Esophagus muscularis mucosa (tissue), 4 donors: ENCODE measurements around the gene ITPRIPL1. TPM values are rescaled to one million over a fixed set of nuclear protein-coding genes. Genes with fewer than 3 reads are reported as not detected.
A peak's percentile ranks its signal among the peaks of the same experiment; 100 is the strongest.

Experiments used
- DNase-seq: peaks from one replicate; pipeline ENCODE4 v3.0.0-alpha.2; 2017; ENCODE audit errors: extremely low spot score
- H3K27ac ChIP-seq, 4 donors: fragments of 200-600 bp; sonication (generic); replicated peaks in 1 of 4; 1 replicate in 3 of 4; 2 replicates in 1 of 4; pipeline ENCODE4 v1.5.1; 2016 to 2019; ENCODE audit warnings: mild to moderate bottlenecking in 1 of 4
- H3K27me3 ChIP-seq, 4 donors: fragments of 200-600 bp; sonication (generic); one replicate each; pipeline versions ENCODE4 v1.5.1 to v1.6.0; 2016 to 2019
- H3K36me3 ChIP-seq, 4 donors: fragments of 200-600 bp; sonication (generic); one replicate each; pipeline ENCODE4 v1.5.1; 2016 to 2019
- H3K4me1 ChIP-seq, 4 donors: fragments of 200-600 bp; sonication (generic); one replicate each; pipeline ENCODE4 v1.5.1; 2016 to 2019
- H3K4me3 ChIP-seq, 4 donors: fragments of 200-600 bp; sonication (generic); 1 replicate in 2 of 4; 2 replicates in 2 of 4; pipeline ENCODE4 v1.5.1; 2016 to 2019; ENCODE audit warnings: mild to moderate bottlenecking in 4 of 4, moderate library complexity in 1 of 4
- H3K9me3 ChIP-seq, 4 donors: fragments of 200-600 bp; sonication (generic); 1 replicate in 3 of 4; 2 replicates in 1 of 4; pipeline ENCODE4 v1.5.1; 2016 to 2019
- EP300 ChIP-seq: sonication (generic); formaldehyde crosslinking; IDR thresholded peaks from one replicate; pipeline ENCODE4 v1.6.1; 2017; ENCODE audit warnings: antibody characterized with exemption
- POLR2A ChIP-seq: fragments of 450-650 bp; IDR thresholded peaks from one replicate; pipeline ENCODE4 v1.6.1; 2017; ENCODE audit warnings: antibody characterized with exemption, moderate library complexity, mild to moderate bottlenecking, low read depth
- POLR2AphosphoS5 ChIP-seq, 2 donors: sonication (generic); formaldehyde crosslinking; IDR thresholded peaks; one replicate each; pipeline ENCODE4 v1.6.1; 2017; ENCODE audit warnings: antibody characterized with exemption in 2 of 2
- WGBS: methylation state at CpG from one replicate; pipeline ENCODE4 v1.1.5; 2018; 5-methylcytosine and 5-hydroxymethylcytosine counted together
- intact Hi-C: fragments of 100-400 bp; cut with DNase I; formaldehyde crosslinking; loops from one replicate; pipeline ENCODE4 v1.15.1; 2023
- total RNA-seq, 4 donors: library from RNA; depleted of rRNA; stranded (reverse); fragments of >200 nt; gene quantifications; one replicate each; pipeline versions ENCODE4 v1.1.0 to v1.2.1, GENCODE V29; 2016
- TF ChIP-seq, protein P1 (sequence below), 3 experiments: fragments of 200-600 bp in 2 of 3; fragments of 450-650 bp in 1 of 3; sonication (generic) in 2 of 3; IDR thresholded peaks; one replicate each; pipeline ENCODE4 v1.5.1; 2017 to 2019; ENCODE audit warnings: antibody characterized with exemption in 3 of 3, mild to moderate bottlenecking in 2 of 3, moderate library complexity in 1 of 3

Gene ITPRIPL1
- total RNA-seq, 4 donors from 2014 or later = 0.42 to 1.4 (median 0.93) TPM

DNA sequence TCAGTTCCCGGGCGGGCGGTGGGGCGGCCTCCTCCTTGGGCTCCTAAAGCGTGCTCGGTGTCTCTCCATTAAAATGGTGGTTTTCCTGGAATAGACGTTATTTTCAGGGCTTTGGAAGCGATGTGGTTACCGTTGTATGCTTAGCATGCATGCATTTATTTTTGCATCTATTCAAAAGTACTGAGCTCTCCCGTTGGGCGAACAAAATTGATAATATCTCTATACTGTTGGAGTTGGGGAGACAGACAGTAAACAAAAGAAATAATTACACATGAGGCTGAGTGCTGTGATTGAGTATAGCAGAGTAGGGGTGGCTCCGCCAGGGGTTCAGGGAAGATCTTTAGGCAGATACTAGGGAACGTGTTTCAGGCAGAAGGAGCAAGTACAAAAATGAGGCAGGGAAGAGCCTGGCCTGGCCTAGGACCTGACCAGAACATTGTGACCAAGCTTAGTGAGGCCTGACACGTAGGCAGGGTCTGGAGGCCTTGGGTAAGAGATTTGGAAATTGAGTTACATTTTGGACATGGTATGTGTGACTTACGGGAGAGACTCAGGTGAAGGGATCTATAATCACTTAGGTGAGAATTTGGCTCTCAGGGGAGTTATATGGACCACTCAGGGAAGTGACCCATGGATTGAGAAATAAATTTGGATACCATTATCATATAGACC lies 11.1 kb downstream of the ITPRIPL1 start:
- no peak for DNase-seq
- TF ChIP-seq POLR2A (no peak), POLR2AphosphoS5 (IDR thresholded peaks at IDR 0.05) (no peak), EP300 (no peak)
- TF ChIP-seq, protein P1, sequence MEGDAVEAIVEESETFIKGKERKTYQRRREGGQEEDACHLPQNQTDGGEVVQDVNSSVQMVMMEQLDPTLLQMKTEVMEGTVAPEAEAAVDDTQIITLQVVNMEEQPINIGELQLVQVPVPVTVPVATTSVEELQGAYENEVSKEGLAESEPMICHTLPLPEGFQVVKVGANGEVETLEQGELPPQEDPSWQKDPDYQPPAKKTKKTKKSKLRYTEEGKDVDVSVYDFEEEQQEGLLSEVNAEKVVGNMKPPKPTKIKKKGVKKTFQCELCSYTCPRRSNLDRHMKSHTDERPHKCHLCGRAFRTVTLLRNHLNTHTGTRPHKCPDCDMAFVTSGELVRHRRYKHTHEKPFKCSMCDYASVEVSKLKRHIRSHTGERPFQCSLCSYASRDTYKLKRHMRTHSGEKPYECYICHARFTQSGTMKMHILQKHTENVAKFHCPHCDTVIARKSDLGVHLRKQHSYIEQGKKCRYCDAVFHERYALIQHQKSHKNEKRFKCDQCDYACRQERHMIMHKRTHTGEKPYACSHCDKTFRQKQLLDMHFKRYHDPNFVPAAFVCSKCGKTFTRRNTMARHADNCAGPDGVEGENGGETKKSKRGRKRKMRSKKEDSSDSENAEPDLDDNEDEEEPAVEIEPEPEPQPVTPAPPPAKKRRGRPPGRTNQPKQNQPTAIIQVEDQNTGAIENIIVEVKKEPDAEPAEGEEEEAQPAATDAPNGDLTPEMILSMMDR (IDR thresholded peaks at IDR 0.05) = no peak
- intact Hi-C loops = loop anchor here (10.0 kb wide), 1 partner anchor 71 kb away; the partner anchor contains the start of genes CIAO1 and TMEM127
- Histone ChIP-seq H3K27me3 (no peaks in the 10 kb centered on the region), H3K4me1 (peaks cover 9 to 15% (median 13%) of the 10 kb centered on the region in 4 donors), H3K27ac (peak overlapping the region; percentile 85 to 88 (median 87)), H3K36me3 (no peaks in the 10 kb centered on the region), H3K9me3 (no peaks in the 10 kb centered on the region), H3K4me3 (peak overlapping the region; percentile 63 to 74 (median 66))
- WGBS = 15% methylated on average over 14 of the region's 15 CpGs

DNA sequence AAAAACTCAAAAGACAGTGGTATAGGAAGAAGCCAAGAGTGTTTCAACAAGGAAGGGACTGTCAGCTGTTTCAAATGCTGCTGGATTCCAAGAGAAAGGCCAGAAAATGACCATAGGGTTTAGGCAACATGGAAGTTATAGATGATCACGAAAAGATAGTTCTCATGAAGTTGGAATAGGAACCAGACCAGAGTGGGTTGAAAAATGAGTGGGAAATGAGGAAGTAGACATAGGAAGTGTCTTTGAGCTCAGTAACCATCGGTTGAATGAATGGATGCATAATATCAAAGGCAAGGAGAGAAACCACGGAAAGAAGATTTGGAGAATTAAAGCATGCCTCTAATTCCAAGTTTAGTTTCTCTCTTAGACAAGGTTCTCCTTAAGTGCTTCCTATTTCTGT lies 11.8 kb downstream of the ITPRIPL1 start:
- TF ChIP-seq POLR2AphosphoS5 (IDR thresholded peaks at IDR 0.05) (no peak), EP300 (no peak), POLR2A (no peak)
- TF ChIP-seq, protein P1 (IDR thresholded peaks at IDR 0.05) = no peak
- WGBS = 76% methylated on average over 3 of the region's 3 CpGs

DNA sequence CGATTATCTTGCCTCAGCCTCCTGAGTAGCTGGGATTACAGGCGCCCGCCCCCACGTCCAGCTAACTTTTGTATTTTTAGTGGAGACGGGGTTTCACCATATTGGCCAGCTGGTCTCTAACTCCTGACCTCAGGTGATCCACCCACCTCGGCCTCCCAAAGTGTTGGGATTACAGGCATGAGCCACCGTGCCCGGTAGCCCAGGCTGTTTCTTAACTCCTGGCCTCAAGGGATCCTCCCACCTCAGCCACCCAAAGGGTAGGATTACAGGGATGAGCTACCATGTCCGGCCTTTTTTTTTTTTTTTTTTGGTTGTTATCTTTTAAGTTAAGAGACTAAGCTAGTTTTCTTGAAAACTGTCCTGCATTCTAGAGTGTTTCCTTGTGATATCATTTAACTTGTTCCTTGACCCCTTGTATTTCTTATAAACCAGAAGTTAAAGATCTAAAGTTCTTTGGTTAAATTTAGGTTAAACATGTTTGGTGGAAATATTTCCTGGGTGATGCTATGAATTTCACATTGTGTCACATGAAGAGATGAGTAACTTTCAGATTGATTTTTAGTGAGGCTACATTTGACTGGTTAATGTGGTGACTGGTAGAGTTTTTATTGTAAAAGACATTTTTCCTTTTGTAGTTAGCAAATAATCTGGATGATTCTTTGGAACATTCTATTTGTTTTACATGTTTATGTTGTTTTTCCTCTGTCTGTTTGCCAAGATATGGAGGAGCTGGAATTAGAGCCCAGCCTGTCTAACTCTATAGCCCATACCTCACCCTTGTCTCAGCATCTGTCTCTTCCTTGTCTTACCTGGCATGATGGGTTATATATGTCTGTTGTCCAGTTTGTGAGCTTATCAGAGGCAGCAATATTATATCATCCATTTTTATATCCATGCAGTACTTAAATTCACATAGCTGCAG lies 15.6 kb downstream of the ITPRIPL1 start:
- Histone ChIP-seq H3K36me3 (no peaks in the 10 kb centered on the region), H3K27me3 (no peaks in the 10 kb centered on the region), H3K4me3 (no peak overlapping the region), H3K27ac (no peak overlapping the region), H3K4me1 (peaks cover 0 to 6% (median 5%) of the 10 kb centered on the region in 4 donors), H3K9me3 (no peaks in the 10 kb centered on the region)
- WGBS = 93% methylated on average over 9 of the region's 9 CpGs
- intact Hi-C loops = no loop called here
- DNase-seq = no peak
- TF ChIP-seq, protein P1 (IDR thresholded peaks at IDR 0.05) = no peak
- TF ChIP-seq POLR2A (no peak), EP300 (no peak), POLR2AphosphoS5 (IDR thresholded peaks at IDR 0.05) (no peak)

More for the DNA sequence above, 11.8 kb downstream of the ITPRIPL1 start:
- Histone ChIP-seq H3K4me3 (no peak overlapping the region), H3K9me3 (no peaks in the 10 kb centered on the region), H3K27me3 (no peaks in the 10 kb centered on the region), H3K27ac (no peak overlapping the region), H3K4me1 (peaks cover 9 to 15% (median 13%) of the 10 kb centered on the region in 4 donors), H3K36me3 (no peaks in the 10 kb centered on the region)
- no peak for DNase-seq
- intact Hi-C loops = loop anchor here (10.0 kb wide), 1 partner anchor 72 kb away; the partner anchor contains the start of genes CIAO1 and TMEM127

DNA sequence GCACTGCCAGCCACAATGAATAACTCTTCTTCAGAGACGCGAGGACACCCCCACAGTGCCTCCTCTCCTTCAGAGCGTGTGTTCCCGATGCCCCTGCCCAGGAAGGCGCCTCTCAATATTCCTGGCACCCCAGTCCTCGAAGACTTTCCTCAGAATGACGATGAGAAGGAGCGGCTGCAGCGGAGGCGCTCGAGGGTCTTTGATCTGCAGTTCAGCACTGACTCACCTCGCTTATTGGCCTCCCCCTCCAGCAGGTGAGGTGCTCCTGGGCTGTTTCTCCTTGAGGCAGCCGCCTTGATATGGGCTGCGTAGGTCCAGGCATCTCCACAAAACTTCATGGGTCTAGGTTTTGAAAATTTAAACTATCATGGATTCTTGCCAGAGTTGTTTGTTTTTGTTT lies 16.5 kb downstream of the ITPRIPL1 start:
- Histone ChIP-seq H3K27me3 (no peaks in the 10 kb centered on the region), H3K27ac (no peak overlapping the region), H3K36me3 (no peaks in the 10 kb centered on the region), H3K4me3 (no peak overlapping the region), H3K4me1 (no peaks in the 10 kb centered on the region), H3K9me3 (no peaks in the 10 kb centered on the region)
- no peak for TF ChIP-seq EP300
- TF ChIP-seq POLR2AphosphoS5 (IDR thresholded peaks at IDR 0.05) = no peak
- TF ChIP-seq POLR2A = no peak
- TF ChIP-seq, protein P1 (IDR thresholded peaks at IDR 0.05) = no peak
- no peak for DNase-seq
- 95% methylated on average over 14 of the region's 14 CpGs for WGBS
- intact Hi-C loops = no loop called here
